Measurements from ENCODE around the gene TMEM179. TPM values are rescaled to one million over a fixed set of nuclear protein-coding genes. Genes with fewer than 3 reads are reported as not detected.

TMEM179 gene
- total and polyA plus RNA-seq, 2 donors (not counting 1 experiment from before 2014, with no cell fraction given): not detected

- ChIA-PET CTCF (no interaction called here), POLR2A (no interaction called here)
- 86% methylated on average over 22 of the region's 23 CpGs for WGBS (ENCODE audit: insufficient coverage)
- DNase-seq (no peak), ATAC-seq (ENCODE audit: low read depth) (no peak)
- Mint-ChIP-seq H3K27me3 (peaks cover 17% of the 10 kb centered on the region), H3K27ac (no peak overlapping the region), H3K4me1 (no peaks in the 10 kb centered on the region), H3K4me3 (no peak overlapping the region), H3K9me3 (ENCODE audit: insufficient read depth) (no peaks in the 10 kb centered on the region)
- intact Hi-C loops (cut with micrococcal nuclease): no loop called here
- H3K27me3 ChIP-seq (replicated peaks in 1 of 4; ENCODE audit: control extremely low read depth in 1 of 4, control insufficient read depth in 3 of 4, insufficient read depth in 4 of 4, low read length in 3 of 4): peaks cover 0 to 2% (median 0%) of the 10 kb centered on the region in 4 experiments
- H3K4me1 ChIP-seq (ENCODE audit: control insufficient read depth in 2 of 2, insufficient read depth in 2 of 2, low read length in 2 of 2): no peaks in the 10 kb centered on the region
- no peak overlapping the region for H2AFZ ChIP-seq (ENCODE audit: insufficient read depth, low read depth, low read length, poor library complexity, severe bottlenecking)
- no peak overlapping the region for H3K4me2 ChIP-seq (replicated peaks; ENCODE audit: low read depth, low read length, poor library complexity, severe bottlenecking)
- no peak overlapping the region for H3K4me3 ChIP-seq (ENCODE audit: control extremely low read depth in 1 of 5, extremely low read depth in 1 of 5, insufficient read depth in 1 of 5, low read depth in 2 of 5, low read length in 4 of 5)
- H3K9me3 ChIP-seq (ENCODE audit: control extremely low read depth in 1 of 3, control insufficient read depth in 2 of 3, insufficient read depth in 1 of 3, low read length in 2 of 3): no peaks in the 10 kb centered on the region
- H3K79me2 ChIP-seq (ENCODE audit: control insufficient read depth, insufficient read depth, low read length): no peaks in the 10 kb centered on the region
- H4K20me1 ChIP-seq (ENCODE audit: control insufficient read depth, insufficient read depth, low read length, poor library complexity, severe bottlenecking): no peaks in the 10 kb centered on the region
- no peak overlapping the region for H3K9ac ChIP-seq (ENCODE audit: low read length)
- no peak overlapping the region for H3K27ac ChIP-seq (ENCODE audit: low read length in 2 of 2)
- TF ChIP-seq EZH2 (IDR thresholded peaks at IDR 0.05; ENCODE audit: borderline replicate concordance, insufficient read depth, low read depth, low read length, poor library complexity, severe bottlenecking): no peak
- TF ChIP-seq, protein P1, sequence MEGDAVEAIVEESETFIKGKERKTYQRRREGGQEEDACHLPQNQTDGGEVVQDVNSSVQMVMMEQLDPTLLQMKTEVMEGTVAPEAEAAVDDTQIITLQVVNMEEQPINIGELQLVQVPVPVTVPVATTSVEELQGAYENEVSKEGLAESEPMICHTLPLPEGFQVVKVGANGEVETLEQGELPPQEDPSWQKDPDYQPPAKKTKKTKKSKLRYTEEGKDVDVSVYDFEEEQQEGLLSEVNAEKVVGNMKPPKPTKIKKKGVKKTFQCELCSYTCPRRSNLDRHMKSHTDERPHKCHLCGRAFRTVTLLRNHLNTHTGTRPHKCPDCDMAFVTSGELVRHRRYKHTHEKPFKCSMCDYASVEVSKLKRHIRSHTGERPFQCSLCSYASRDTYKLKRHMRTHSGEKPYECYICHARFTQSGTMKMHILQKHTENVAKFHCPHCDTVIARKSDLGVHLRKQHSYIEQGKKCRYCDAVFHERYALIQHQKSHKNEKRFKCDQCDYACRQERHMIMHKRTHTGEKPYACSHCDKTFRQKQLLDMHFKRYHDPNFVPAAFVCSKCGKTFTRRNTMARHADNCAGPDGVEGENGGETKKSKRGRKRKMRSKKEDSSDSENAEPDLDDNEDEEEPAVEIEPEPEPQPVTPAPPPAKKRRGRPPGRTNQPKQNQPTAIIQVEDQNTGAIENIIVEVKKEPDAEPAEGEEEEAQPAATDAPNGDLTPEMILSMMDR (IDR thresholded peaks at IDR 0.05): no peak
- no peaks in the 10 kb centered on the region for H3K36me3 ChIP-seq (replicated peaks in 1 of 2; ENCODE audit: control extremely low read depth in 1 of 2, control insufficient read depth in 1 of 2, extremely low read depth in 1 of 2, insufficient read depth in 2 of 2, low read length in 1 of 2)
These were observed 14.2 kb downstream of the TMEM179 start for GRCh38 chr14:104590240-104590965.

- POLR2A ChIA-PET: no interaction called here
- Histone ChIP-seq H3K36me3 (replicated peaks in 1 of 2; ENCODE audit: control extremely low read depth in 1 of 2, control insufficient read depth in 1 of 2, extremely low read depth in 1 of 2, insufficient read depth in 2 of 2, low read length in 1 of 2) (no peaks in the 10 kb centered on the region), H2AFZ (ENCODE audit: insufficient read depth, low read depth, low read length, poor library complexity, severe bottlenecking) (no peak overlapping the region), H3K4me3 (ENCODE audit: control extremely low read depth in 1 of 5, extremely low read depth in 1 of 5, insufficient read depth in 1 of 5, low read depth in 2 of 5, low read length in 4 of 5) (no peak overlapping the region), H3K27me3 (replicated peaks in 1 of 4; ENCODE audit: control extremely low read depth in 1 of 4, control insufficient read depth in 3 of 4, insufficient read depth in 4 of 4, low read length in 3 of 4) (peaks cover 0 to 2% (median 0%) of the 10 kb centered on the region in 4 experiments), H3K27ac (ENCODE audit: low read length in 2 of 2) (no peak overlapping the region), H3K4me1 (ENCODE audit: control insufficient read depth in 2 of 2, insufficient read depth in 2 of 2, low read length in 2 of 2) (no peaks in the 10 kb centered on the region), H3K9ac (ENCODE audit: low read length) (no peak overlapping the region), H3K9me3 (ENCODE audit: control extremely low read depth in 1 of 3, control insufficient read depth in 2 of 3, insufficient read depth in 1 of 3, low read length in 2 of 3) (no peaks in the 10 kb centered on the region), H3K79me2 (ENCODE audit: control insufficient read depth, insufficient read depth, low read length) (no peaks in the 10 kb centered on the region), H4K20me1 (ENCODE audit: control insufficient read depth, insufficient read depth, low read length, poor library complexity, severe bottlenecking) (no peaks in the 10 kb centered on the region), H3K4me2 (replicated peaks; ENCODE audit: low read depth, low read length, poor library complexity, severe bottlenecking) (no peak overlapping the region)
- Mint-ChIP-seq H3K4me1 (no peaks in the 10 kb centered on the region), H3K9me3 (ENCODE audit: insufficient read depth) (no peaks in the 10 kb centered on the region), H3K4me3 (no peak overlapping the region), H3K27me3 (peaks cover 18% of the 10 kb centered on the region), H3K27ac (no peak overlapping the region)
- CTCF ChIA-PET: no interaction called here
- intact Hi-C loops (cut with micrococcal nuclease): no loop called here
- ATAC-seq (ENCODE audit: low read depth) (no peak), DNase-seq (no peak)
- no peak for TF ChIP-seq EZH2 (IDR thresholded peaks at IDR 0.05; ENCODE audit: borderline replicate concordance, insufficient read depth, low read depth, low read length, poor library complexity, severe bottlenecking)
- TF ChIP-seq, protein P1 (IDR thresholded peaks at IDR 0.05): no peak
- WGBS (ENCODE audit: insufficient coverage): 79% methylated on average over 21 of the region's 26 CpGs
These were observed 15.0 kb downstream of the TMEM179 start for GRCh38 chr14:104589338-104590195.

All from B cell (primary cell).